Kidney capillary endothelial cell (primary cell): ENCODE measurements around the gene PC.

Source experiments
- DNase-seq: peaks from one replicate; pipeline ENCODE4 v3.0.0-alpha.2; 2018; ENCODE audit warnings: low spot score

The PC gene

GRCh38 chr11:66866511-66866986, 91.6 kb downstream of the PC start:
- DNase-seq: no peak

GRCh38 chr11:66866007-66866406, 92.2 kb downstream of the PC start:
- no peak for DNase-seq

DNA sequence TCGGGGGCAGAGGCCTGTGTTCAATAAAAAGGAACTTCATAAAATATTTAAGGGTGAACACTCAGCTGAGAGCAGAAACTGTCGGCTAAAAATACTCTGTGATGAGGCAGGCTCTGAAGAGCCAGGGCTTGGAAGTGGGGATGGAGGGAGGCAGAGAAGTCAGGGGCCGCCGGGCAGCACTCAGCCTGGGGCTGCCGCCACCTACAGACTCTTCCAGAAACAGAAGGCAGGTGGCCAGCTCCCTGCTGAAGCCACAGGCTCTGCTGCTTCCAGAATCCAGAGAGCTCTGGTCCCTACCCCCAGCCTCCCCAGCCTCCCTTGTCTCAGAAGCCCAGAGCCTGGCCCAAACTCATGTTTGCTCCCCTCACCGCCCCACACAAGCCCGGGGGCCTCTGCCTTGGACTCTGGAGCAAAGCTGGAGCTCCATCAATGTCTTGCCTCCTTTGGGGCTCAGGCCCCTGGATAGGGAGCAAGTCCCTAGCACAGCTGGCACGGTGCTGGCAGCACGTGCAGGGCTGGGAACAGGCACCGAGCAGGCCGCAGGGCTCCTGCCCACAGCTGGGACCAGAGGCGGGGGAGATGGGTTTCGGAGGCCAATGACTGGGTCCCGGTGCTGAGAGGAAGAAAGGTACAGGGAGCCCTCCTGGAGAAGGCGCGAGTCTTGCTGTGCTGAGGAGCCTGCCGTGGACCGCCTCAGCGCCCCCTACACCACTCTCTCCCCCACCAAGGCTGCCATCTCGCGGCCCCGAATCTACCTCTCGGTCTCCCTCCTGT, 93.1 kb downstream of the PC start:
- DNase-seq: no peak

- no peak for DNase-seq
Observed at GRCh38 chr11:66864172-66864901, 93.8 kb downstream of the PC start.

GRCh38 chr11:66863428-66864125, 94.6 kb downstream of the PC start:
- DNase-seq: no peak

- no peak for DNase-seq
Observed at GRCh38 chr11:66862559-66863037, 95.6 kb downstream of the PC start.

- no peak for DNase-seq
Observed at GRCh38 chr11:66861774-66862558, 96.2 kb downstream of the PC start.

GRCh38 chr11:66861038-66861773, 97.0 kb downstream of the PC start:
- no peak for DNase-seq

DNA sequence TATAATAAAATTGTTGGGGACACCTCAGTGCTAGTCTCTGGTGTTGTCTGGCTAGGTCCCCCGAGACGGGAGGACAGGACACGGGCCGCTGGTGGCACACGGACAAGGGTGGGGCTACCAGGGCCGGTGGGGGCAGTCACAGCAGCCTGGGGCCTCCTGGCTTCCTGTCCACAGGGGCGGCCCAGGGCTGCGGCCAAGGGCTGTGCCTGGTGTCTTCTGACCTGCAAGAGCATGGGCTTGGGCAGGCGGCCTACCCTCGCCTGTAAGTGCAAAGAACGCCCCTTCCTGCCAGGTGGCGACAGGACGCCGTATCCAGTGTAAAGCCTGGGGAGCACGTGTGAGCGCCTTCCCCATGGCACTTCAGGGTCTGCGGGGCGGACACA, 97.7 kb downstream of the PC start:
- no peak for DNase-seq

GRCh38 chr11:66859686-66860448, 98.3 kb downstream of the PC start:
- DNase-seq: no peak

- no peak for DNase-seq
Observed at GRCh38 chr11:66858939-66859685, 99.1 kb downstream of the PC start.

DNA sequence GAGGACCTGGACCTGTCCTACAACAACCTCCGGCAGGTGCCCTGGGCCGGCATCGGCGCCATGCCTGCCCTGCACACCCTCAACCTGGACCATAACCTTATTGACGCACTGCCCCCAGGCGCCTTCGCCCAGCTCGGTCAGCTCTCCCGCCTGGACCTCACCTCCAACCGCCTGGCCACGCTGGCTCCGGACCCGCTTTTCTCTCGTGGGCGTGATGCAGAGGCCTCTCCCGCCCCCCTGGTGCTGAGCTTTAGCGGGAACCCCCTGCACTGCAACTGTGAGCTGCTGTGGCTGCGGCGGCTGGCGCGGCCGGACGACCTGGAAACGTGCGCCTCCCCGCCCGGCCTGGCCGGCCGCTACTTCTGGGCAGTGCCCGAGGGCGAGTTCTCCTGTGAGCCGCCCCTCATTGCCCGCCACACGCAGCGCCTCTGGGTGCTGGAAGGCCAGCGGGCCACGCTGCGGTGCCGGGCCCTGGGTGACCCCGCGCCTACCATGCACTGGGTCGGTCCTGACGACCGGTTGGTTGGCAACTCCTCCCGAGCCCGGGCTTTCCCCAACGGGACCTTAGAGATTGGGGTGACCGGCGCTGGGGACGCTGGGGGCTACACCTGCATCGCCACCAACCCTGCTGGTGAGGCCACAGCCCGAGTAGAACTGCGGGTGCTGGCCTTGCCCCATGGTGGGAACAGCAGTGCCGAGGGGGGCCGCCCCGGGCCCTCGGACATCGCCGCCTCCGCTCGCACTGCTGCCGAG, 99.8 kb downstream of the PC start:
- no peak for DNase-seq

GRCh38 chr11:66857927-66858185, 100.3 kb downstream of the PC start:
- DNase-seq: no peak

DNA sequence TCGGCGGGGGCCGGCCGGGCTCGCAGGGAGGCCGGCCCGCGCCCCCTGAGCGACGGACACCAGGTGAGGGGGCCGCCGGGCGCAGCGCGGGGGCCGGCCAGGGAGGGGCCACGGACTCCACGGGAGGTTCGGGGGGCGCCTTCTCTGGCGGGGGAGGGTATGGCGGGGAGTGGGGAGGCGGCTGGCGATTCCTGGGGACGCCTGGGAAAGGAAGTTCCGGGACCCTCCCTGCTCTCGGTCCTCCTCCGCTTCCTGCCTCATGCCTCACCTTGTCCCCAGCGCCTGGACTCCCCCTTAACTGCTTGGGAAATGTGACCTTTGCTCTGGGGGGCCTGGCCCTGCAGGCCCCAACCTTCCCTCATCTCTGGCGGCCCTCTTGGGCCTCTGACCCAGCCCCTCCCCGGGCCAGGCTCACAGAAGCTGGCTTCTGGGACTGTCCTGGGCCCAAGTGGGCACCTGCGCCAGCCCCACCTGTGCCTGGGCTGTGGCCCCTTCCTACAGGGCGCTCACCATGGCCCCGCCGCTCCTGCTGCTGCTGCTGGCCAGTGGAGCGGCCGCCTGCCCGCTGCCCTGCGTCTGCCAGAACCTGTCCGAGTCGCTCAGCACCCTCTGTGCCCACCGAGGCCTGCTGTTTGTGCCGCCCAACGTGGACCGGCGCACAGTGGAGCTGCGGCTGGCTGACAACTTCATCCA, 100.8 kb downstream of the PC start:
- DNase-seq: no peak

DNA sequence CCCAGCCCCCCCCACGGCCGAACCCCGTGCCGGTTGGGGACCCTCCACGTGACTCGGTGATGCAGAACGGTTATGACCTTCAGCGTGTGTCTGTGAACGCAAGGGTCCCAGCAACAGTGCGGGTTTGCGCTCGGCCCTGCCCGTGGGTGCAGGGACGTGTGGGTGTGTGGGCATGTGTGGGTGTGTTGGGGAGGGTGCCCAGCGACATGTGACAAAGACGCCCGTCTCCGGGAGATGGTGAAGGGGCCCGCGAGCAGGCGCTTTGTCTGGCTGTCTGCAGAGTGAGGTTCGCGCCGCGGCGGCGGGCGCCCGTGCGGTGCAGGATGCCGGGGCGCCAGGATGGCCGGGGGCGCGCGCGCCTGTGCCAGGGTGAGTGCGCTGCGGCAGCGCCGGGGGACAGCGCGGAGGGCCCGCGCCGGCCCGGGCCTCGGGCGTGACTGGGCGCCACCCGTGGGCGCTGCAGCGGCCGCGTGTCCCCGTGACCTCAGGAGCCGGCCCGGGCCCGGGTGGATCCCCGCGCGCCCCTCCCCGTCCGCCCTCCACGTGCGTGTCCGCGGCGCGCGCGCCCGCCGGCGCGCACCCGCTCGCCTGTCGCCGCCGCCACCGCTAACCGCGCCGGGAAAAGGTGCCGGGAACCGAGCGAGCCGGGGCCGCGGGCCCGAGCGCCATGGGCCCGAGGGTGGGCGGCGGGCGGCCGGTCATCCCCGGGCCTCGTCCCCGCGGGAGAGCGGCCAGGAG, 101.5 kb downstream of the PC start, which contains the start of gene LRFN4:
TSS of gene LRFN4 (plus strand) at position 569 of the 738 bp plus-strand sequence. CDS start 681 bp downstream, outside the sequence.
- peak; percentile 74 for DNase-seq

DNA sequence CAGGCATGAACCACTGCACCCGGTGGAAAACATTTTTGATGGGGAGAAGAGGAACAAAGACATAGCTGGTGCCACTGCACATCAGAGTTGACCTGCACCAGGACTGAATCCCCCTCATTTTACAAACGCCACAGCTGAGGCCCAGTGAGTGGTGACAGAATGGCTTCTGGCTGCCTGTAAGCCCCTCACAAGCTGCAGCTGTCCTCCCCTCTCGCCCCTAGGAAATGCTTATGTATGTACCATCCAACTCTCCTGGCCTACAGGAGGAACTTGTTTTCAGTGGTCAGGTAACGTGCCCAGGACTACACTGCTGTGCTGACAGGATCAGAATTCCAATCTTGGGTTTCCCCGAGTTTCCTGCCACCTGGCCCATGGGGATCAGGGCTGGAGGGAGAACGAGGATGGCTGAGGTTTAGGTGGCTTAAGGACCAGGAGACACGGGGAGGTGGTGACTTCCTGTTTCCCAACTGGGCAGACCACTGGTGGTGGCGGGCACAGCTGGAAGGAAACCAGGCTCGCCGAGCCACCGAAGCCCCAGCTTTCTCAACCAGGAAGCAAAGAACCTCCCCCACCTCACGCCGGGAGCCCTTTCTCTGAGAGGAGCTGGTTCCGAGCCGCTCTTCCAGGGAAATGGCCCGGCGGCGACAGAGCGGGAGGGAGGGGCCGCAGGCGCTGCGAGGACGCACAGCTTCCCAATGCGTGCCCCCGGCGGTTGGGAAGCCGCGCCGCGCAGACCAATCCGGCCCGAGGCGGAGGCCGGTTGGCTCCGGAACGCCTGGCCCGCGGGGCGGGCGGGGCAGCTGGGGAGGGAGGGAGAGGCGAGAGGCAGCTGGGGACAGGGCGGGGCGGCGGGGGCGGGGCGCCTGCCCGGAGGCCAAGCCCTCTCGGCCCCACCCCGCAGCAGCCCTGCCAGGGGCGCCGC, 102.3 kb downstream of the PC start:
- peak; percentile 91 for DNase-seq
